H1 (cell line): Measurements from ENCODE around the gene PPP6R1. TPM values are rescaled to one million over a fixed set of nuclear protein-coding genes. Genes with fewer than 3 reads are reported as not detected.
A peak's percentile ranks its signal among the peaks of the same experiment; 100 is the strongest.

Experiments used
- CTCF ChIA-PET: fragments of 300-600 bp; sonication (Branson Sonifier 250); formaldehyde crosslinking; loops from one replicate; lab custom pipeline; 2021; ENCODE audit not compliant: partially characterized antibody; lab: Charles Lee
- POLR2A ChIA-PET: fragments of 300-600 bp; sonication (Branson Sonifier 250); formaldehyde crosslinking; loops from one replicate; lab custom pipeline; 2021; ENCODE audit warnings: inconsistent platforms; ENCODE audit not compliant: partially characterized antibody; lab: Charles Lee
- DNase-seq, 2 experiments: peaks; one replicate each; pipeline versions ENCODE4 v3.0.0 to v3.0.0-alpha.2; 2010 to 2022; ENCODE audit warnings: low spot score in 2 of 2, low read depth in 1 of 2, mixed read lengths in 1 of 2
- FAIRE-seq: peaks from 2 replicates; lab custom pipeline; 2011; peaks lifted over from hg19 to GRCh38; lab: Jason Lieb, UNC
- H2AFZ ChIP-seq: 2 replicates; pipeline ENCODE4 v1.8.1; 2012; ENCODE audit warnings: low read length, inconsistent platforms
- H2AK5ac ChIP-seq: 2 replicates; pipeline ENCODE4 v1.6.1; 2013; ENCODE audit warnings: low read depth, low read length
- H2BK120ac ChIP-seq: replicated peaks from 2 replicates; pipeline ENCODE3; 2013; ENCODE audit warnings: low read depth, low read length, inconsistent platforms
- H2BK12ac ChIP-seq: 2 replicates; pipeline ENCODE4 v1.6.1; 2013; ENCODE audit warnings: low read depth, low read length
- H2BK15ac ChIP-seq: 2 replicates; pipeline ENCODE4 v1.6.1; 2013; ENCODE audit warnings: low read length
- H2BK20ac ChIP-seq: 2 replicates; pipeline ENCODE4 v1.6.1; 2013; ENCODE audit warnings: low read length
- H2BK5ac ChIP-seq: 2 replicates; pipeline ENCODE4 v1.6.1; 2013; ENCODE audit warnings: low read depth, low read length
- H3K14ac ChIP-seq: 2 replicates; pipeline ENCODE4 v1.6.1; 2013; ENCODE audit warnings: inconsistent platforms; ENCODE audit not compliant: insufficient read length
- H3K18ac ChIP-seq: 2 replicates; pipeline ENCODE4 v1.6.1; 2013; ENCODE audit warnings: low read length; ENCODE audit errors: extremely low read depth
- H3K23ac ChIP-seq: 2 replicates; pipeline ENCODE4 v1.6.1; 2013; ENCODE audit warnings: inconsistent platforms; ENCODE audit not compliant: insufficient read length
- H3K23me2 ChIP-seq: 2 replicates; pipeline ENCODE4 v1.6.1; 2013; ENCODE audit warnings: low read depth, low read length
- H3K27ac ChIP-seq: 2 replicates; pipeline ENCODE4 v1.6.1; 2011; ENCODE audit warnings: low read depth, low read length, inconsistent platforms
- H3K27me3 ChIP-seq, 4 experiments: replicated peaks in 1 of 4; 1 replicate in 1 of 4; 2 replicates in 3 of 4; pipeline versions ENCODE4 v1.6.1 to v1.8.1; 2011 to 2013; ENCODE audit warnings: low read length in 3 of 4, mild to moderate bottlenecking in 3 of 4, inconsistent platforms in 2 of 4, mixed read lengths in 2 of 4, moderate library complexity in 1 of 4; ENCODE audit not compliant: control insufficient read depth in 3 of 4, insufficient read depth in 3 of 4; ENCODE audit errors: extremely low read depth in 1 of 4
- H3K36me3 ChIP-seq, 4 experiments: 2 replicates each; pipeline versions ENCODE4 v1.6.1 to v1.8.1; 2011 to 2013; ENCODE audit warnings: mild to moderate bottlenecking in 4 of 4, low read length in 3 of 4, moderate library complexity in 2 of 4, control low read depth in 1 of 4, inconsistent platforms in 1 of 4; ENCODE audit not compliant: insufficient read depth in 4 of 4, control insufficient read depth in 2 of 4
- H3K4ac ChIP-seq: replicated peaks from 2 replicates; pipeline ENCODE3; 2013; ENCODE audit warnings: low read length, low read depth, mixed read lengths, inconsistent platforms; ENCODE audit not compliant: insufficient read length
- H3K4me1 ChIP-seq, 4 experiments: replicated peaks in 1 of 4; 1 replicate in 1 of 4; 2 replicates in 3 of 4; pipeline versions ENCODE4 v1.6.1 to v1.8.1; 2011 to 2013; ENCODE audit warnings: low read length in 3 of 4, inconsistent platforms in 2 of 4, mixed read lengths in 1 of 4; ENCODE audit not compliant: insufficient read depth in 4 of 4, control insufficient read depth in 3 of 4
- H3K4me2 ChIP-seq, 2 experiments: 2 replicates each; pipeline versions ENCODE4 v1.6.1 to v1.8.1; 2011 to 2013; ENCODE audit warnings: low read depth in 2 of 2, low read length in 2 of 2, control low read depth in 1 of 2, inconsistent platforms in 1 of 2, mild to moderate bottlenecking in 1 of 2; ENCODE audit not compliant: insufficient read depth in 1 of 2
- H3K4me3 ChIP-seq, 4 experiments: fragments of 200-600, 300-600 bp in 1 of 4; sonication (generic), shearing (Covaris generic), sonication (Bioruptor Twin) in 1 of 4; 2 replicates each; pipeline versions ENCODE4 v1.5.1 to v1.8.1; 2011 to 2016; ENCODE audit warnings: low read length in 4 of 4, low read depth in 3 of 4, control low read depth in 2 of 4, inconsistent platforms in 2 of 4, mild to moderate bottlenecking in 2 of 4, mixed read lengths in 1 of 4, moderate library complexity in 1 of 4; ENCODE audit not compliant: insufficient read depth in 2 of 4; ENCODE audit errors: extremely low read depth in 1 of 4
- H3K56ac ChIP-seq: replicated peaks from 2 replicates; pipeline ENCODE3; 2013; ENCODE audit warnings: low read depth, mild to moderate bottlenecking, mixed read lengths, low read length, inconsistent platforms; ENCODE audit not compliant: insufficient read length
- H3K79me1 ChIP-seq: 2 replicates; pipeline ENCODE4 v1.6.1; 2013; ENCODE audit warnings: low read depth, low read length, control low read depth
- H3K79me2 ChIP-seq, 2 experiments: 2 replicates each; pipeline versions ENCODE4 v1.6.1 to v1.8.1; 2012 to 2013; ENCODE audit warnings: low read length in 2 of 2, mild to moderate bottlenecking in 2 of 2, inconsistent platforms in 1 of 2; ENCODE audit not compliant: insufficient read depth in 2 of 2, control insufficient read depth in 1 of 2
- H3K9ac ChIP-seq, 4 experiments: replicated peaks in 1 of 4; 1 replicate in 1 of 4; 2 replicates in 3 of 4; pipeline versions ENCODE4 v1.6.1 to v1.8.1; 2011 to 2013; ENCODE audit warnings: low read depth in 3 of 4, low read length in 3 of 4, control low read depth in 2 of 4, mild to moderate bottlenecking in 2 of 4, moderate library complexity in 2 of 4, inconsistent platforms in 1 of 4; ENCODE audit errors: extremely low read depth in 1 of 4
- H3K9me3 ChIP-seq, 2 experiments: 2 replicates each; pipeline versions ENCODE4 v1.6.1 to v1.8.1; 2012 to 2013; ENCODE audit warnings: mild to moderate bottlenecking in 2 of 2, moderate library complexity in 2 of 2, control low read depth in 1 of 2, inconsistent platforms in 1 of 2, low read depth in 1 of 2, low read length in 1 of 2, mixed read lengths in 1 of 2; ENCODE audit not compliant: insufficient read depth in 2 of 2
- H4K20me1 ChIP-seq, 2 experiments: replicated peaks in 1 of 2; 2 replicates each; pipeline versions ENCODE3 to v1.8.1; 2011 to 2013; ENCODE audit warnings: inconsistent platforms in 2 of 2, low read length in 2 of 2, mild to moderate bottlenecking in 1 of 2; ENCODE audit not compliant: insufficient read depth in 2 of 2, control insufficient read depth in 1 of 2
- H4K5ac ChIP-seq: 2 replicates; pipeline ENCODE4 v1.6.1; 2013; ENCODE audit warnings: low read length, low read depth, mixed read lengths, inconsistent platforms; ENCODE audit not compliant: insufficient read length
- H4K8ac ChIP-seq: 2 replicates; pipeline ENCODE4 v1.8.0; 2013; ENCODE audit warnings: mild to moderate bottlenecking, moderate library complexity, low read length, inconsistent platforms; ENCODE audit not compliant: insufficient read depth; ENCODE audit errors: extremely low read depth
- H4K91ac ChIP-seq: replicated peaks from 2 replicates; pipeline ENCODE3; 2013; ENCODE audit warnings: low read length, mixed read lengths, inconsistent platforms; ENCODE audit not compliant: insufficient read length
- ASH2L ChIP-seq: fragments of 200-600, 300-600 bp; sonication (generic); IDR thresholded peaks from one replicate; pipeline ENCODE4 v1.7.1; 2017; ENCODE audit warnings: low read length
- SP2 ChIP-seq: IDR thresholded peaks from 2 replicates; pipeline ENCODE4 v1.6.1; 2012; ENCODE audit warnings: mild to moderate bottlenecking, low read length, inconsistent platforms
- SP4 ChIP-seq: IDR thresholded peaks from 2 replicates; pipeline ENCODE4 v1.6.1; 2012; ENCODE audit warnings: low read length, inconsistent platforms
- SRF ChIP-seq: IDR thresholded peaks from 2 replicates; pipeline ENCODE4 v1.6.1; 2011; ENCODE audit warnings: mild to moderate bottlenecking, low read depth, low read length, moderate library complexity
- WGBS, 2 experiments: shearing (Covaris generic) in 1 of 2; methylation state at CpG; one replicate each; pipeline versions ENCODE4 v1.1.6 to v1.1.7; 2013 to 2015; ENCODE audit warnings: low lambda C conversion rate in 2 of 2, mixed read lengths in 2 of 2, inconsistent platforms in 1 of 2, low coverage in 1 of 2, missing lambda C conversion rate in 1 of 2; ENCODE audit not compliant: insufficient replicate concordance in 2 of 2, insufficient coverage in 1 of 2, insufficient read length in 1 of 2; ENCODE audit errors: extremely low coverage in 1 of 2, missing lambda C conversion rate in 1 of 2; 5-methylcytosine and 5-hydroxymethylcytosine counted together
- polyA plus RNA-seq, 7 experiments: library from polyadenylated mRNA; depleted of rRNA in 3 of 7; stranded (reverse) in 5 of 7; unstranded in 2 of 7; fragments of >200 nt in 5 of 7; fragments of 200-250 nt in 2 of 7; gene quantifications; 1 replicate in 5 of 7; 2 replicates in 1 of 7; 4 replicates in 1 of 7; pipeline versions ENCODE4 v1.2.1 to v1.2.3, GENCODE V29; 2011 to 2013; ENCODE audit warnings: missing spikeins in 2 of 7, mixed read lengths in 2 of 7
- total RNA-seq: library from RNA; stranded (reverse); fragmentation: NEBNext Ultra II Directional; extraction: Animal tissue kit (Norgen Biotek cat#: 25700); gene quantifications from 2 replicates; pipeline ENCODE4 v1.2.1, GENCODE V29; 2021

The PPP6R1 gene
- total and polyA plus RNA-seq, 2 of the 8 experiments (the other 6 are each of a cell fraction or from before 2014, with no cell fraction given) = 36.4 to 74.4 TPM

DNA sequence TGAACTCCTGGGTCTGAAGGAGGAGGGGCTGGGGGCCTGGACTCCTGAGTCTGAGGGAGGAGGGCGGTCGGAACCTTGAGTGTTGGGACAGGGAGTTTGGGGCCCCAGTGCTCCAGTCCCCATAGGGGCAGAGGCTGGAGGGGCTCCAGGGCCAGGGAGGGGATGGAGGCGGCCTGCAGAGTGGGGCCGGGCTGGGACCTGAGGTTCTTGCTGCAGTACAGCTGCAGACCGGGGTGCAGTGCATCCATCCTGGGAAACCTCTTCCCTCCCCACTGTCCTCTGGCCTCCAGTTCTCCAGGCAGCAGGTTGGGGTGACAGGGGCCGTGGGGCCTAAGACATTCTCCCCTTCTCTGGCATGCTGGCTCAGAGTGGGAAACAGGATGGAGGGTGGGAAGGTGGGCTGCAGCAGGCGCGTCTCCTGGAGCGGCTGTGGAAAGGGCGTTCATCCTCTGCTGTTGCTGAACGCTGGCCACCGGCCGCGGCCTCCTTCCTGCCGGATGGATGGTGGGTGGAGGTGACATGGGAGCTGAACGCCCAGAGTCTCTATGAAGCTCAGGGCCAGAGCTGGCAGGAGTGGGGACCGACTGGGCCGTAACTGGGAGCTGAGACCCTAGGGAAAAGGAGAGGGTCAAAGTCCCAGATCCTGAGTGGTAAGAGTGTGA lies 26.5 kb upstream of the PPP6R1 start:
- no peaks in the 10 kb centered on the region for H3K27me3 ChIP-seq
- no peak overlapping the region for H2BK120ac ChIP-seq
- 90% methylated on average over 18 of the region's 18 CpGs; no CpG with 5 or more reads in 1 of the 2 experiments for WGBS, 2 experiments
- H2AFZ ChIP-seq = no peak overlapping the region
- H3K4me3 ChIP-seq = peak overlapping the region in 2 of 4 experiments; percentile 54 to 69; a peak in 4 of 8 replicates
- no peak overlapping the region for H3K4ac ChIP-seq
- no peak overlapping the region for H3K23ac ChIP-seq
- H3K56ac ChIP-seq = no peak overlapping the region
- peak overlapping the region in 1 of 4 experiments; percentile 37; a peak in 3 of 7 replicates for H3K9ac ChIP-seq
- peaks cover 4 to 20% (median 12%) of the 10 kb centered on the region in 4 experiments; a peak in 6 of 8 replicates for H3K36me3 ChIP-seq
- peak overlapping the region; percentile 62 to 64 for H3K4me2 ChIP-seq
- H3K79me2 ChIP-seq = peaks cover 0 to 11% of the 10 kb centered on the region in 2 experiments; a peak in 2 of 4 replicates
- H2AK5ac ChIP-seq = no peak overlapping the region
- H3K14ac ChIP-seq = no peak overlapping the region
- peaks cover 3 to 13% (median 8%) of the 10 kb centered on the region in 4 experiments for H3K4me1 ChIP-seq
- H3K79me1 ChIP-seq = peaks cover 11% of the 10 kb centered on the region; the same call in 1 of the 2 replicates
- H3K9me3 ChIP-seq = no peaks in the 10 kb centered on the region; a peak in 1 of 4 replicates
- FAIRE-seq (no peak), DNase-seq (no peak)
- no peak overlapping the region for H2BK12ac ChIP-seq
- H2BK5ac ChIP-seq = 0 out of 2 replicates have a peak overlapping the region, but pooled peaks have one; percentile 5
- H2BK15ac ChIP-seq = no peak overlapping the region
- no peak overlapping the region for H3K18ac ChIP-seq
- H4K8ac ChIP-seq = peak overlapping the region; percentile 6; the same call in 1 of the 2 replicates
- no peak overlapping the region for H4K5ac ChIP-seq
- H4K91ac ChIP-seq = no peak overlapping the region
- peaks cover 5% of the 10 kb centered on the region; the same call in 1 of the 2 replicates for H3K23me2 ChIP-seq
- CTCF ChIA-PET = interaction anchor here (0.8 to 0.9 kb wide), 2 partner anchors 16 to 25 kb away, joined by 3 to 5 read pairs; no protein-coding TSS in a partner anchor
- POLR2A ChIA-PET = interaction anchor here (0.5 to 1.1 kb wide), 4 partner anchors 74 to 339 kb away, joined by 3 read pairs; partner anchors contain the start of genes UBE2S and ZNF784
- TF ChIP-seq SP4 (no peak), SP2 (no peak), ASH2L (no peak), SRF (no peak)
- H2BK20ac ChIP-seq = no peak overlapping the region
- H4K20me1 ChIP-seq = no peaks in the 10 kb centered on the region
- no peak overlapping the region; the same call in 1 of the 2 replicates for H3K27ac ChIP-seq
